Measurements from ENCODE around the gene IL11RA. TPM values are rescaled to one million over a fixed set of nuclear protein-coding genes. Genes with fewer than 3 reads are reported as not detected.

Gene IL11RA
- total RNA-seq, 1 donor from 2014 or later: 50.3 TPM

DNA sequence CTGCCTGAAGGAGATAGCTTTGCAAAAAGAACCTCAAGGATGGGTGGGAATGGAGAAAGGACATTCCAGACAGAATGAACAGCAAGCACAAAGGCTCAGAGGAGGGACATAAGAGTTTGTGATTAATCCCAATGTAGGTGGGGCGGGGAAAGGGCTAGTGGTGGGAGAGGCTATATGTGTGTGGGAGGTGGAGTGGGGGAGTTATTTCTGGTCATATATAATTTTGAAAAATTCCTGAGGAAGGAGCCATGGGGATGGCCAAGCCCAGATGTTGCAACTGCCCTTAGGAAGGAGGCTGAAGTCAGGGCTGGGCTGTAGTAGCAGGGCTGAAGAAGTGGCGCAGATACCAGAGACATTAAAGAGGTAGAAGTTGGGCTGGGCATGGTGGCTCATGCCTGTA lies 23.9 kb downstream of the IL11RA start:
- H3K4me1 ChIP-seq: no peaks in the 10 kb centered on the region
- peaks cover 0 to 3% of the 10 kb centered on the region in 2 donors for H3K36me3 ChIP-seq

DNA sequence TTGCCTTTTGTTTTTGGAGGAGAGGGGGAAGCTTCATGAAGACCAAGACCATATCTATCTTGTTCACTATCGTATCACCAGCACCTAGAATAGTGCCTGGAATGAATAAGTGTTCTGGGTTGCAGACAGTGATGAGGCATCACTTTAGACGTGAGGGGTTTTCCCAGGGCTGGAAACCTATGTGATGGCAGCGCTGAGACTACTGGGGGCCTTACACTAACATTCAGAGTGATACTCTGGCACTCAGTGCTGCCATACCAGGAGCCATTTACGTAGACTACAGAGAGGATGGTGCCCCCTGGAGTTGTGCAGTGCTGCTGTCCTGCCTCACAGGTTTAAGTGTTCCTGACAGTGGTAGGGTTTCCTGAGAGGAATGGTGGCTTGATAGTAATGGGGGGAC lies 32.2 kb downstream of the IL11RA start:
- H3K4me3 ChIP-seq: no peak overlapping the region
- H3K9me3 ChIP-seq: no peaks in the 10 kb centered on the region
- no peak for DNase-seq (ENCODE audit: low spot score in 2 of 2)
- H3K27ac ChIP-seq: no peak overlapping the region
- intact Hi-C loops (cut with DNase I): no loop called here
- no peaks in the 10 kb centered on the region for H3K4me1 ChIP-seq
- peaks cover 0 to 7% of the 10 kb centered on the region in 2 donors for H3K36me3 ChIP-seq
- H3K27me3 ChIP-seq: no peaks in the 10 kb centered on the region
- TF ChIP-seq, protein P1, sequence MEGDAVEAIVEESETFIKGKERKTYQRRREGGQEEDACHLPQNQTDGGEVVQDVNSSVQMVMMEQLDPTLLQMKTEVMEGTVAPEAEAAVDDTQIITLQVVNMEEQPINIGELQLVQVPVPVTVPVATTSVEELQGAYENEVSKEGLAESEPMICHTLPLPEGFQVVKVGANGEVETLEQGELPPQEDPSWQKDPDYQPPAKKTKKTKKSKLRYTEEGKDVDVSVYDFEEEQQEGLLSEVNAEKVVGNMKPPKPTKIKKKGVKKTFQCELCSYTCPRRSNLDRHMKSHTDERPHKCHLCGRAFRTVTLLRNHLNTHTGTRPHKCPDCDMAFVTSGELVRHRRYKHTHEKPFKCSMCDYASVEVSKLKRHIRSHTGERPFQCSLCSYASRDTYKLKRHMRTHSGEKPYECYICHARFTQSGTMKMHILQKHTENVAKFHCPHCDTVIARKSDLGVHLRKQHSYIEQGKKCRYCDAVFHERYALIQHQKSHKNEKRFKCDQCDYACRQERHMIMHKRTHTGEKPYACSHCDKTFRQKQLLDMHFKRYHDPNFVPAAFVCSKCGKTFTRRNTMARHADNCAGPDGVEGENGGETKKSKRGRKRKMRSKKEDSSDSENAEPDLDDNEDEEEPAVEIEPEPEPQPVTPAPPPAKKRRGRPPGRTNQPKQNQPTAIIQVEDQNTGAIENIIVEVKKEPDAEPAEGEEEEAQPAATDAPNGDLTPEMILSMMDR (IDR thresholded peaks at IDR 0.05): no peak

More for the DNA sequence above, 23.9 kb downstream of the IL11RA start:
- H3K4me3 ChIP-seq: no peak overlapping the region
- intact Hi-C loops (cut with DNase I): no loop called here
- no peak for DNase-seq (ENCODE audit: low spot score in 2 of 2)
- no peak overlapping the region for H3K27ac ChIP-seq
- TF ChIP-seq, protein P1 (IDR thresholded peaks at IDR 0.05): no peak
- no peaks in the 10 kb centered on the region for H3K27me3 ChIP-seq
- H3K9me3 ChIP-seq: no peaks in the 10 kb centered on the region

DNA sequence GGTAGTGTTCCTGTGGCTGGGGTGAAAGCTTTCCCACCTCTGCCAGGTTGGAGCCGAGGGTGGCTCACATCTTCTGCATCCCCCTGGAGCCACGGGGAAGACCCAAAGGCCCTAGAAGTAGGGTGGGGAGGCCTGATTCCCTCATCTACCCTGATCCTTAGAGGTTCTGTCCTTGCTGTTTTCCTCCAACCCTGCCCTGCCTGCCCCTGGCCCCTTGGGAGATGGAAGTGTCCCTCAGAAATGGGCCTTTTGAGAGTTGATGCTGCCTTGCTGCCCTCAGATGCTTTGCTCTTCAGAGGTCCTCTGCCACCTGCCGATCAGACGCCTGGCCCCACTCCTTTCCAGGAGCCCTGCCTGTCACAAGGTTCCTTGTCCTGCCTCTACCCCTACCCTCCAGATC lies 32.8 kb downstream of the IL11RA start:
- TF ChIP-seq, protein P1 (IDR thresholded peaks at IDR 0.05): no peak
- H3K4me1 ChIP-seq: no peaks in the 10 kb centered on the region
- no peak overlapping the region for H3K4me3 ChIP-seq
- H3K27me3 ChIP-seq: no peaks in the 10 kb centered on the region
- DNase-seq (ENCODE audit: low spot score in 2 of 2): no peak
- H3K9me3 ChIP-seq: no peaks in the 10 kb centered on the region
- intact Hi-C loops (cut with DNase I): no loop called here
- peak overlapping the region in 1 of 2 donors; percentile 51 for H3K27ac ChIP-seq
- H3K36me3 ChIP-seq: peaks cover 0 to 7% of the 10 kb centered on the region in 2 donors

DNA sequence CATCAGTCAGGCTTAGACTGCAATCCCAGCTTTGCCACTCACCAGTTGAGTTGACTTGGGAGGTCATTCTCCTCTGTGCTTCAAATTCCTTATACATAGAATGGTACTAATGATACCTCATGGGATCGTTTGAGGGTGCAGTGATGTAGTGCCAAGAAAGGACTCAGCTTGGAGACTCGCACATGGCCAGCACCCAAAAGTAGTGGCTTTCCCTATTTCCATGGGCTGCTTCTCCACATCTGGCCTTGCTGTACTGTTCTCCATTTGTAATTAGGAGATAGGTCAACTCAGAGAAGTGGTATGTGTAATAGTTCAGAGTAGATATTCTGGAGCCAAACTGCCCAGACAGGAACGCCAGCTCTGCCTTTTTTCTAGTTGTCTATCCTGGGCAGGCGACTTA lies 33.6 kb downstream of the IL11RA start:
- TF ChIP-seq, protein P1 (IDR thresholded peaks at IDR 0.05): no peak
- peak overlapping the region in 1 of 2 donors; percentile 51 for H3K27ac ChIP-seq
- intact Hi-C loops (cut with DNase I): no loop called here
- no peak overlapping the region for H3K4me3 ChIP-seq
- H3K36me3 ChIP-seq: peaks cover 0 to 7% of the 10 kb centered on the region in 2 donors
- H3K9me3 ChIP-seq: no peaks in the 10 kb centered on the region
- no peaks in the 10 kb centered on the region for H3K27me3 ChIP-seq
- DNase-seq (ENCODE audit: low spot score in 2 of 2): no peak
- no peaks in the 10 kb centered on the region for H3K4me1 ChIP-seq

DNA sequence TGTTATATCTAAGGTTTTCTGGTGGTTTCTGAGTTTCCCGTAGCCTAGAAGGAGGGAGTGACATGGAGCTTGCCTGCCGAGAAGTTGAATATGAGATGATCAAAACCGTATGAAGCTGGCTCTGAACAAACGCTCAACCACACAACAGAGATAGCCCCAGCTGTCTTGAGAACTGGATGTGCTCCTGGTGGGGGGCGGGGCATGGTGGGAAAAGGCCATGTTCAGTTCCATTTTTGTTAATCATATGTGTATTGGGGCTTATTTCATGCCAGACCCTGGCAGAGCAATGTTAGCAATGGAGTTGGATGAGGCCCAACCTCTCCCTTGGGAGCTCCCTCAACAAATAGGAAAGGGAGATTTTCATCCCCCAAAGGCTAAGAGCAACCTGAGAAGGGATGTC lies 34.2 kb downstream of the IL11RA start:
- peaks cover 0 to 3% of the 10 kb centered on the region in 2 donors for H3K36me3 ChIP-seq
- no peaks in the 10 kb centered on the region for H3K4me1 ChIP-seq
- intact Hi-C loops (cut with DNase I): no loop called here
- DNase-seq (ENCODE audit: low spot score in 2 of 2): peak in 1 of 2 donors; percentile 78
- no peaks in the 10 kb centered on the region for H3K27me3 ChIP-seq
- H3K4me3 ChIP-seq: no peak overlapping the region
- no peak overlapping the region for H3K27ac ChIP-seq
- TF ChIP-seq, protein P1 (IDR thresholded peaks at IDR 0.05): no peak
- H3K9me3 ChIP-seq: no peaks in the 10 kb centered on the region

DNA sequence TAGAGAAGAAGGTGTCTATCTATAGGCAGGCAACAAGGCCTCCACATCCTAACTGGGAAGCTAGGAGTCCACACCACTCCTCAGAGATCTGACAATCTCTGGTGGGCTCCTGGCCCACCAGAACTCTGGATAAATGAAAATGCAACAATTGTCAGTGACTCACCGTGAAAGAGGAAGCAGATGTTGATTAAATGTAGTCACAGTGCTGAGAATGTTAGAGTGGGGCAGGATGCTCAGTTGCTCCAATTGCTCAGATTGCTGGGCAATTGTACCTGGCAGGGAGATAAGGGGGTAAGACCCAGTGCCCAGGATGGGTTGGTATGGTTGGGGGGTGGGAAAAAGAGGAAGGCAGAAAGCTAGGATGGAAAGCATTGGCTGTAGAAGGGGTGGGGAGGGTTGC lies 34.7 kb downstream of the IL11RA start:
- DNase-seq (ENCODE audit: low spot score in 2 of 2): no peak
- no peaks in the 10 kb centered on the region for H3K36me3 ChIP-seq
- H3K27ac ChIP-seq: no peak overlapping the region
- intact Hi-C loops (cut with DNase I): no loop called here
- TF ChIP-seq, protein P1 (IDR thresholded peaks at IDR 0.05): no peak
- H3K27me3 ChIP-seq: no peaks in the 10 kb centered on the region
- no peaks in the 10 kb centered on the region for H3K4me1 ChIP-seq
- no peak overlapping the region for H3K4me3 ChIP-seq
- no peaks in the 10 kb centered on the region for H3K9me3 ChIP-seq

All from ascending aorta (tissue), 2 donors.